Type B pancreatic cell (in vitro differentiated cells): ENCODE measurements around the gene DEFB131A. TPM values are rescaled to one million over a fixed set of nuclear protein-coding genes. Genes with fewer than 3 reads are reported as not detected.
"Not testable (repeated sequence)": the region's sequence is repeated elsewhere in the genome, so short reads cannot be mapped to it uniquely, and the experiment has no call there.

ENCODE experiments used
- DNase-seq: peaks from one replicate; pipeline ENCODE4 v3.0.0; 2021; ENCODE audit warnings: mixed read lengths; ENCODE audit not compliant: unreplicated experiment; ENCODE audit errors: extremely low spot score
- H3K27ac Mint-ChIP-seq: 2 replicates; pipeline ENCODE4 v1.8.0; 2021; ENCODE audit warnings: mild to moderate bottlenecking, mixed read lengths
- H3K27me3 Mint-ChIP-seq: 2 replicates; pipeline ENCODE4 v1.8.0; 2021; ENCODE audit warnings: mixed read lengths
- H3K36me3 Mint-ChIP-seq: 2 replicates; pipeline ENCODE4 v1.8.0; 2021; ENCODE audit warnings: mixed read lengths
- H3K4me1 Mint-ChIP-seq: one replicate; pipeline ENCODE4 v1.8.0; 2021; ENCODE audit warnings: mixed read lengths; ENCODE audit not compliant: unreplicated experiment
- H3K4me3 Mint-ChIP-seq: 2 replicates; pipeline ENCODE4 v1.8.0; 2021; ENCODE audit warnings: mild to moderate bottlenecking, mixed read lengths
- H3K9me3 Mint-ChIP-seq: 2 replicates; pipeline ENCODE4 v1.8.0; 2021; ENCODE audit warnings: mixed read lengths
- total RNA-seq: library from RNA; stranded (reverse); gene quantifications from 2 replicates; pipeline ENCODE4 v1.2.1, GENCODE V29; 2021; ENCODE audit warnings: low replicate concordance

The DEFB131A gene
- total RNA-seq, 1 donor from 2014 or later = not detected

DNA sequence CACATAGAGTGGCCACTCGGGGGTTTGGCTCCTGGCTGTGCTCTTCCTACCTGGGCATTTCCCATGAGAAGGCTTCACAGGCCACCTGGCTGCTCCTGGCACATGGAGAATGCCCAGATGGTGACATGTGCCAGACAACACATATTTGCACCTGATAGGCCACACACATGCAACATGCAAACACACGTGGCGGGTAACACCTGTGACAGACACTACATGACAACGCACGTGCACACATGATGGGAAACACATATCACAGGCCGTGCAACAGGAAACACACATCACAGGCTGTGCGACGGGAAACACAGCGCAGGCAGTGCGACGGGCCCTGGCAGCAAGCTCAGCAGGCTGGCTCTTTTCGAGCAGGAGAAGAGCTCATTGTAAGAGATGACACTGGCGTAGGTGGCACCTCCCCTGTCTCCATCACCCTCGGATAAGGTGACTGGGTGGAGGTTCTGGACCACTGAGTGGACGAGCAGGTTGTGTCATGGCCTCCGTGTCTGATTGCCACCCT lies 55.8 kb downstream of the DEFB131A start:
- not testable (repeated sequence) for H3K4me3 Mint-ChIP-seq, H3K27ac Mint-ChIP-seq, H3K36me3 Mint-ChIP-seq, DNase-seq, H3K4me1 Mint-ChIP-seq, H3K9me3 Mint-ChIP-seq
- peaks cover 33% of the 10 kb centered on the region for H3K27me3 Mint-ChIP-seq

Other genes with a start within 250 kb of the DEFB131A start
- gene USP17L10, start 233.8 kb upstream of the DEFB131A start, total RNA-seq = not detected in 2 replicates
- not detected in 2 replicates for gene USP17L11, start 229.0 kb upstream of the DEFB131A start, total RNA-seq
- not detected in 2 replicates for gene USP17L12, start 224.3 kb upstream of the DEFB131A start, total RNA-seq
- gene USP17L13, start 219.5 kb upstream of the DEFB131A start, total RNA-seq = not detected in 2 replicates
- gene USP17L15, start 210.0 kb upstream of the DEFB131A start, total RNA-seq = not detected in 2 replicates
- not detected in 2 replicates for gene USP17L17, start 200.5 kb upstream of the DEFB131A start, total RNA-seq
- not detected in 2 replicates for gene USP17L18, start 195.8 kb upstream of the DEFB131A start, total RNA-seq
- gene USP17L19, start 191.0 kb upstream of the DEFB131A start, total RNA-seq = not detected in 2 replicates
- gene USP17L20, start 186.3 kb upstream of the DEFB131A start, total RNA-seq = not detected in 2 replicates
- not detected in 2 replicates for gene USP17L21, start 181.5 kb upstream of the DEFB131A start, total RNA-seq
- not detected in 2 replicates for gene USP17L22, start 176.8 kb upstream of the DEFB131A start, total RNA-seq
- not detected in 2 replicates for gene USP17L24, start 119.2 kb upstream of the DEFB131A start, total RNA-seq
- not detected in 2 replicates for gene USP17L25, start 114.5 kb upstream of the DEFB131A start, total RNA-seq
- gene USP17L26, start 109.8 kb upstream of the DEFB131A start, total RNA-seq = not detected in 2 replicates
- gene USP17L5, start 105.0 kb upstream of the DEFB131A start, total RNA-seq = not detected in 2 replicates
- gene USP17L27, start 100.3 kb upstream of the DEFB131A start, total RNA-seq = not detected in 2 replicates
- not detected in 2 replicates for gene USP17L28, start 95.5 kb upstream of the DEFB131A start, total RNA-seq
- gene USP17L29, start 90.8 kb upstream of the DEFB131A start, total RNA-seq = not detected in 2 replicates
- gene USP17L30, start 81.3 kb upstream of the DEFB131A start, total RNA-seq = not detected in 2 replicates